HS-27A (cell line): ENCODE measurements around the gene GTF2IRD1.
"Not testable (repeated sequence)": the region's sequence is repeated elsewhere in the genome, so short reads cannot be mapped to it uniquely, and the experiment has no call there.

Source experiments
- DNase-seq: peaks from one replicate; pipeline ENCODE4 v3.0.0-alpha.2; 2012; ENCODE audit warnings: low read depth, missing footprints

Gene GTF2IRD1

DNA sequence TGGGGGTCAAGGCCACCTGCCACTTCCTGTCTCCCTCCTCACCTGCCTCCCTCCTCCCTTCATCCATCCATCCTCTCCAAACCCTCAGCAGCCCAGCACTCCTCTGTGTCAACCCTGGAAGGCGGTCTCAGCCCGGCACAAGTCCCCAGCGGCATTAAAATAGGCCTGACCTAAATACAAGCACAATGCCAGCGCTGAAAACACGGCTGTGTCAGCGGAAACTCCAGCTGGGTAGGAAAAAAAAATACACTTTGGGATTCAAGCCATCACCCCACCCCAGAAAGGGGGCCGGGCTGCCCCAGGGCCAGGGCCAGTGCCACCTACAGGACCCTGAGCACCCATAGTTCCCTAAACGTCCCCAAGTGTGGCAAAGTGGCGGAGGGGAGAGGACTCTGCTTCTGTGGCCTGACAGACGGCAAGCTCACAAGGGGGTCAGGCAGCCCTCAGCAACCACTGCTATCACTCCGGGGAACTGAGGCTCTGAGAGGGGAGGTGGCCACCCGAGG is 22.7 kb upstream of the GTF2IRD1 start:
- DNase-seq: no peak

DNA sequence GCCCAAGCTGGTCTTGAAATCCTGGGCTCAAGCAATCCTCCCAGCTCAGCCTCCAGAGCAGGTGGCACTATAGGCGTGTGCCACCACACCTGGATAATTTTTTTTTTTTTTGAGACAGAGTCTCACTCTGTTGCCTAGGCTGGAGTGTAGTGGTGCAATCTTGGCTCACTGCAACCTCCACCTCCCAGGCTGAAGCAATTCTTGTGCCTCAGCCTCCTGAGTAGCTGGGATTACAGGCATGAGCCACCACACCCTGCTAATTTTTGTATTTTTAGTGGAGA is 16.5 kb upstream of the GTF2IRD1 start:
- not testable (repeated sequence) for DNase-seq

DNA sequence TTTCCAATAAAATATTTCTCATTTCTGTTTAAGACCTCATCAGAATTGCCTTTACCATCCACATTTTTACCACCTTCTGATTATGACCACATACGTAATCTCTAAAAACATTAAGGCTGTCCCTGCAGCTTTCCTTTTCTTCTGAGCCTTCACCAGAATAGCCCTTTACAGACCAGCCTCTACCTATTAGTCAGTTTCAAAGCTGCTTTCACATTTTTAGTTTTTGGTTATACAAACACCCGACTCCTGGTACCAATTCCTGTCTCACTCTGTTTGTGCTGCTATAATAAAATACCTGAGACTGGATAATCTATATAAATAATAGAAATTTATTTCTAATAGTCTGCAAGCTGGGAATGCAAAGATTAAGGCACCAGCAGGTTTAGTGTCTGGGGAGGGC is 15.4 kb upstream of the GTF2IRD1 start:
- no peak for DNase-seq

DNA sequence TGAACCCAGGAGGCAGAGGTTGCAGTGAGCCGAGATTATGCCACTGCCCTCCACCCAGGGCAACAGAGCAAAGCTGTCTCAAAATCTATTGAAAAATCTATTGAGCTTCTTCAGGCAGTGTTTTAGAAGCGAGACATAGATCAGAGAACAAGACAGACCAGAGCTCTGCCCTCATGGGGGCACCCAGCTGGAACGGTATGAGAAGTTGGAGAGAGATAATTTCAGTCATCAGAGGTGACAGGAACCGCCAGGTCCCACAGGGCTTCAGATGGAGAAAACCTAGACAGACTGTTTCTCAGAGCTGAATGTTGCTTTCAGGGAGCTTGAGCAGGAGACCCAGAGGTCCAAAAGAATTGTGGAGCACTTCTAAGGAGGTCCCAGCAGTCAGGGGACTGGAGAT is 14.2 kb upstream of the GTF2IRD1 start:
- DNase-seq: no peak

DNA sequence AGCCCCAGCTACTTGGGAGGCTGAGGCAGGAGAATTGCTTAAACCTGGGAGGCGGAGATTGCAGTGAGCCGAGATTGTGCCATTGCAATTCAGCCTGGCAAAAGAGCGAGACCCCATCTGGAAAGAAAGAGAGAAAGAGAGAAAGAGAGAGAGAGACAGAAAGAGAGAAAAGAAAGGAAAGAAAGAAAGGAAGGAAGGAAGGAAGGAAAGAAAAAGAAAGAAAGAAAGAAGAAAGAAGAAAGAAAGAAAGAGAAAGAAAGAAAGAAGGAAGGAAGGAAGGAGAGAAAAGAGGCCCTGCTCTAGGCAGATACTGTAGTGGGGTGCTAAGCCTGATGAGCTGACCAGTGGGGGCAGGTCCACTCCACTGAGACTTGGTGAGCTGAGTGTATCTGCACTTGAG is 13.6 kb upstream of the GTF2IRD1 start:
- not testable (repeated sequence) for DNase-seq

DNA sequence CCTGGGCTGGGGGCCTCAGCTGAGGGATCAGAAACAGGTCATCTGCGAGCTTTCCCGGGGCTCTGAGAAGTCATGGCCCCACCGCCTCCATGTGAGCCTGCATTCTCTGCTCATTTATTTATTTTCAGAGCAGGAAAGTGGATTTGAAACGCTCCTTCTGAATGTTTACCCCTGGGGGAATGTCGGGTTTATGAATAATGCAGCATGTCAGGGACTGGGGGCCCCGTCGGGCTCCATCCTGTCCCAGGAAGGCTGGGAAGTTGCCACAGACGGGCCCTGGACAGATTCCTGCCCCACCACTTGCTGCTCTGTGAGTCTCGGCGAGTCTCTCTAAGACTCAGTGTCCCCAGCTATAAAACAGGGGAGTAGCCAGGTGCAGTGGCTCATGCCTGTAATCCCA is 11.9 kb upstream of the GTF2IRD1 start:
- DNase-seq: no peak

DNA sequence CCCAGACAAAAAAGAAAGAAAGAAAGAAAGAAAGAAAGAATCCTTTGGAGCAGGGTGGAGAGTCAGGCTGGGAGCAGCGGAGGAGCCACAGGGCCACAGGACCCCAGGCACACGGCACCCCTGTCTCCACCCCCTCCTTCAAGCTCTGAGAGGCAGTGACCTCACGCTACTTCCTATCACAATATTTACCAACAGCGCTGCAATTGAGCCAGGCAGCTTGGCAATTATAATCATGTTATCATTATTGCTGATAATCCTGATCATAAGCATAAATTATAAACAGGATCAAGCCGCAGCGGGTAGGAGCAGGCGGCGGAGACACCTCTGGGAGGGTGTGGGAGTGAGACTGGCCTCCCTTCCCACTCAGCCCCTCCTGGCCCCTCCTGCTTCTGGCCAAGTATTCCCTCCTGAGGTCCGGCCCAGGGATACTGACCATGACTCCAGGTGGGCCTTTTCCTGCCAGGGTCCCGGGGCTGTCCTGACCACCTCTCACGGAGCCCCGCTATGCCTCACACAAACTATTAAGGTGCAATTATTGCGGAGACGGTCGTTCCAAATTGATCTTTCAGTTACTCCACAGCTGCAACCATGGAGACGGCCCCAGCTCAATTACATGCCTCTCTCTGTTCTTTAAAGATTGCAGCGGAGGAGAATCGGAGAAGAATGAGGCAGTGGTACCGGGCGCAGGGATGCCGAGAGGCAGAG is 10.0 kb upstream of the GTF2IRD1 start:
- no peak for DNase-seq

DNA sequence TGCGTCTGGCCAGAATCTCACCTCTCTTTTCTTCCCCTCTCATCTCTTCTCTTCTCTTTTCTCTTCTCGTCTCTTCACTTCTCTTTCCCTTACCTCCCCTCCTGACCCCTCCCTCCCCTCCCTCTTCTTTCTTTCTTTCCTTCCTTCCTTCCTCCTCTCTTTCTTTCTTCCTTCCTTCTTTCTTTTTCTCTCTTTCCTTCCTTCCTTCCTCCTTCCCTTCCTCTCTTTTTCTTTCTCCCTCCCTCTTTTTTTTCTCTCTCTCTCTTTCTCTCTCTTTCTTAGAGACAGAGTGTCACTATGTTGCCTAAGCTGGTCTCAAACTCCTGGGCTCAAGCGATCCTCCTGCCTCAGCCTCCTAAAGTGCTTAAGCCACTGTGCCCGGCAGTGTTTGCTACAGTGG is 4.6 kb upstream of the GTF2IRD1 start:
- no peak for DNase-seq

DNA sequence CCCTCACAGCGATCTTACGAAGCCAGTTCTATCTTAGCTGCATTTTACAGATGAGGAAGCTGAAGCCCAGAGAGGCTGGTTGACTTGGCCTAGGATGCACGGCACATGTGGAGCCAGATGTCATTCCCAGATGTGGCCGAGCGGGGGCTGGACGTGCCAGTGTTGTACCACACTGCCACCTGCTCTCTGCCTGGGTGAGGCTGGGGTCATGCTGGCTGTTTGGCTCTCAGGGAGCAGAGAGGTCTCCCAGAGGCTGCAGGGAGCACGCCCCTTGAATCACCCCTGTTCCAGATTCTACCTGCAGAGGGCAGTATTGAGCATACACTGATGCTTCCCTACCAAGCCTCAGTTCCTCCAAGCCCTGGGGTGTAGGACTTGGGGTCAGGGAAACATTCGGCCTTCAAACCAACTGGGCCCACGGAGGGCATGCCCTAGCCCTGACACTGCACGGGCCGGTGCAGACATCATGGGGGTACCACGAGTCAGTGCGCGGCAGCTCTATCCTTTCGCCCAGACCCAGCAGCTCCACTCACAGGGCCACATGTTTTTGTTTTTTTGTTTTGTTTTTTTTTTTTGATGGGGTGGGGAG is 3.8 kb upstream of the GTF2IRD1 start:
- DNase-seq: no peak

DNA sequence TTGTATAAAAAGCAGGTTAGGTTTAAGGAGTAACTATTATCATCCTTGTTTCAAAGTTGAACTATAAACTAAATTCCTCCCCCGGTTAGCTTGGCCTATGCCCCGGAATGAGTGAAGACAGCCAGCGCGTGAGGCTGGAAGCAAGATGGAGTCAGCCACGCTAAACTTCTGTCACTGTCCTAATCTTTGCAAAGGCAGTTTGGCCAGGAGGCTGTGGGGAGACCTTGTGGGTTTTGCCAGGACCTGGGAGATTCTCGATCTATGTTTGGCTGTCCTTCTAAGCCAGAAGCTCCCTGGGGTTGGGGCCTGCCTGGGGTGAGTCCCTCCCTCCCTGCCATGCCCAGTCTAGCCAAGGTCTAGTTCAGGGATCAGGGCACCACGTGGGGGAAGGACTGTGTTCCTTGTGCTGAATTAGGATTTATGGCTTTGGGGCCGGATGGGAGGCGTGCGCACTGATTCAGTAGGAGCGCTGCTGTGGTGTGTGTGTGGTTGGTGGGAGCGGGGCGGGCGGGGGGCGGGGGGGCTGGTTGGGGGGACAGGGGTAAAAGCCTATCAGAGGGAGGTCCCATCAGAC is 871 bp upstream of the GTF2IRD1 start:
- no peak for DNase-seq

DNA sequence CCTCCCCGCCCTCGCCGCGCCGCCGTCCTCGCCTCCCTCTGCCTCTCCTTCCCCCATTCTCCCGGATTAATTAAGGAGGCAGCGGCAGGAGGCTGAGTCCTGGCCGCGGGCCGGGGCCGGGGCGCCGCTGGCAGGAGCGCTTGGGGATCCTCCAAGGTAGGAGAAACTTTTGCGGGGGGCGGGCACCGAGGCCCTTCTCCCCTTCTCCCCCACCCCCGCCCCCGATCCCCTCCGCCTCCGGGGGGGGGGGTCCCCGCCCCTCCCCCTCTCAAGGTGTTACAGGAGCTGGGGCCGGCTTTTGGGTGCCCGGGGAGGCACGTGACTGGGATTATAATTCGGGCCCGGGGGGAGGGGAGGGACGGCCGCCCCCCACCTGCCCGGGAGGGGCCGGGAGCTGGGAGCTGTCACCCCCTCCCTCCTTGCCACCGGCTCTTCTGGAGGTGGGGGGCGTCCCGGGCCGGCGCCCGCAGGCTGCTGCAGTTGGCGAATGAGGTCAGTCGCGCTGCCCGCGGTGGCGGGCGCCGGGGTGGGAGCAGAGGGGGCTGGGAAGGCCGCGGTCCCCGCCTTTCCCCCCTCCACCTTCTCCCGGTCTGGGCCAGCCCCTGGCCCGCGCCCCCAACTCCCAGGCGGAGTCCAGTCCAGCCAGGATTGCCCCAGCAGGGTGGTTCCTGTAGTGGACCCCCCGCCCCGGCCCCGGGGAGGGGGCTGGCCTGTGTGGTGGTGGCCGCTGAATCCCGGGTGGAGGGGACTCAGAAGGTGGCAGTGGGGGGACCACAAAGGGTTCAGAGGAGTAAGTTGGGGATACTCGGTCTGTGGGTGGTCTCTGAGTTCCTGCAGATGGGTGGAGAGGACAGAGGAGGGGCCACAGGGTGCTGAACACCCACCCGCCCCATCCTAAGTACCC is 567 bp downstream of the GTF2IRD1 start:
- DNase-seq: no peak

DNA sequence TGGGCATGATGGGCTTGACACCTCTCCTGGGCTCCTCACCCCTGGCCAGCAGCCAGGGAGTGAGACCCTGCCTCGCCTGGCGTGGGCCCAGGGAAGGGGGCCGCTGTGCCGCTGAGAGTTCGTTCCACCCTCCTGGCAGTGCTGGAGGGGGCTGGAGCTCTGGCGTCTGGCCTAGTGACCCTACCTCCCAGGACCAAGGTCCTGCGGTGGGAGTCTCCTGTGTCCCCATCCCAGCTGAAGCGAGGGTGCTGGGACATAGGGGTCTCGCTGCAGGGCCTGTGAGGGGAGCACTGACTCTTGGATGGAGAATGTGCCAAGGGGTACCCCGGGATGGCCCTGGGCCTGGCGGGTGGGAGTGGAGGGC is 1.2 kb downstream of the GTF2IRD1 start:
- DNase-seq: no peak

DNA sequence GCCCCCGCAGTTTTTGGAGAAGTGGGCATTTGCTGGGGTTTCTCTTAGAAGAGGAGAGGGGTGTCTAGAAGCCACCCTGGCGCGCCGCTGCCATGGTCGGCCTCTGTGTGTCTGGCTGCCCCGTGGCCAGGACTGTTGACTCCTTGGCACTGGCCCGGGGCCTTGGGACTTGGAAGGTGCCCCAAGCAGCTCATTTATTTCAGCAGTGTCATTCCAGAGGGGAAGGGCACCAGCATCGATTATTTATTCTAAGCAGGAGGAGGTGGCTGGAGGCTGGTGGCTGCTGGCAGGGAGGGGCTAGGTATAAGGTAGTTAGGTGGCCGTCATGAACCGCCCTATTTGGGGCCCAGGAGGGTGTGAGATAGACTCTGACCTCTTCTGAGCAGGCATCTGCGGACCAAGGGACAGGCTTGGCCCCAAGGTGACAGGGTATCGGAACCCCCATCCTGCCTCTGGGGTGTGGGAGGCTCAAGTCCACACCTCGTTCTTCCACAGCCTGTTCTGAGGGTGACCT is 1.6 kb downstream of the GTF2IRD1 start:
- DNase-seq: no peak

DNA sequence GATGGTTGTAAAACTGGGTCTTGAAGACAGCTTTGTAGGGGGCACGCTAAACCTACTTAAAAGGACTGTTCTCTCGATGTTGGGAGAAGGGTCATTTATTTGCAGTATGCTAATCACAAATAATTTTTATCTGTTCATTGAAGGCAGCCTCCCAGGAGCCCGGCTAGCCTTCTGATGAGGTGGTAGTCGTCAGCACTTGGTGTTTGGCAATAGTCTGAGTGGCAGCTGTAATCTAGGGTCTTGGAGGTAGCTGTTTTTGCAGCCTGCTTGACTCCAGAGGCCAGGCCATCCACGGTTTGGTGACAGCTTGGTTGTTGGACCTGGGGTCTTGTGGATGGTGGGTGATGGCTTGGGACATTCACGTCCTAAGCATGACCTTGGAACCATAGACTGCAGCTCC is 2.2 kb downstream of the GTF2IRD1 start:
- DNase-seq: no peak

DNA sequence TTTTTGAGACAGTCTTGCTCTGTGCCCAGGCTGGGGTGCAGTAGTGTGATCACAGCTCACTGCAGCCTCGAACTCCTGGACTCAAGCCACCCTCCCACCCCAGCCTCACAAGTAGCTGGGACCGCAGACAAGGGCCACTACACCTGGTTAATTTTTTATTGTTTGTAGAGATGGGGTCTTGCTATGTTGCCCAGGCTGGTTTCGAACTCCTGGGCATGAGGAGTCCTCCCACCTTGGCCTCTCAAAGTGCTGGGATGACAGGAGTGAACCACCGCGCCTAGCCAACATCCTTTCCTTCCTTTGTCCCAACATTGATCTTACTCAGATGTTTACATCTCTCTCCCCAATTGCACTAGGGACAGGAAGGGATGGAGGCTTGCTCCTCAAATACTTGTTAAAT is 3.3 kb downstream of the GTF2IRD1 start:
- no peak for DNase-seq

DNA sequence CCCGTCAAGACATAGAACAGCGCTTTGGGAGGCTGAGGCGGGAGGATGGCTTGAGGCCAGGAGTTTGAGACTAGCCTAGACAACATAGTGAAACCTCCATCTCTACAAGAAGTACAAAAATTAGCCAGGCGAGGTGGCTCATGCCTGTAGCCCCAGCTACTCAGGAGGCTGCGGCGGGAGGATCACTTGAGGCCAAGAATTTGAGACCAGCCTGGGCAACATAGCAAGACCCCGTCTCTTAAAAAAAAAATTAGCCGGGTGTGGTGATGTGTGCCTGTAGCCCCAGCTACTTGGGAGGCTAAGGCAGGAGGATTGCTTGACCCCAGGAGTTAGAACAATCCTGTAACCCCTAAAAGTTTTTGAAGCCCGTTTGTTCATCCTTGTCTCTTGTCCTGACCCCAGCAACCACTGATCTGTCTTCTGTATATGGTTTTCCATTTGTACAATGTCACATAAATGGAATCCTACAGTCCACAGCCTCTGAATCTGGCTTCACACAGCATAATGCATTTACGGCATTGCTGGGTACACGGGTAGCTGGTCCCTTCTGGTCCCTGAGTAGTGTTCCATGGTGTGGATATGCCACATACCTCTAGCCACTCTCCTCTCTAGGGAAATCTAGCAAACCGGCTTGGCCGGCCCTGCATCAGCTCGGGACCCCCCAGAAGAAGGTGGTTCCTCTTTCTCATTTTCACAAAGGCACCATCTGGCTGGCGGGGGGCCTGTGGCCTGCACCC is 8.4 kb downstream of the GTF2IRD1 start:
- DNase-seq: no peak

DNA sequence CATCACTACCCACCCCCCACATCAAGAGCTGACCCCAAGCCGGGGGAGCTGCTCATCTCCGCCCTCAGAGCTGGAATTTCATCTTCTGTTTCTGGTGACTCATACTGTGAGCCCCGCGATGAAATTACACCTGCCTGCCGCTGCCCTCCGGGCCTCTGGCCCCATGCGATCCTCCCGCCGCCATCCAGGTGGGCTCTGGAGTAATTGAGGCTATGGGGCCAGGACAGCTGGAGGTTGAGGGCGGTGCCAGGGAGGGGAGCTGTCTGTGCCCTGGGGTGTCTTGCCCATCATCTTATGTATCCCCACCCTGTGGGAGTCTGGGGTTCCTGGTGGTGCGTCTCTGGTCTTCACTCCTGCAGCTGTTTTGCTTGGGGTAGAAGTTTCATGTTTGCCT is 9.0 kb downstream of the GTF2IRD1 start:
- DNase-seq: no peak

DNA sequence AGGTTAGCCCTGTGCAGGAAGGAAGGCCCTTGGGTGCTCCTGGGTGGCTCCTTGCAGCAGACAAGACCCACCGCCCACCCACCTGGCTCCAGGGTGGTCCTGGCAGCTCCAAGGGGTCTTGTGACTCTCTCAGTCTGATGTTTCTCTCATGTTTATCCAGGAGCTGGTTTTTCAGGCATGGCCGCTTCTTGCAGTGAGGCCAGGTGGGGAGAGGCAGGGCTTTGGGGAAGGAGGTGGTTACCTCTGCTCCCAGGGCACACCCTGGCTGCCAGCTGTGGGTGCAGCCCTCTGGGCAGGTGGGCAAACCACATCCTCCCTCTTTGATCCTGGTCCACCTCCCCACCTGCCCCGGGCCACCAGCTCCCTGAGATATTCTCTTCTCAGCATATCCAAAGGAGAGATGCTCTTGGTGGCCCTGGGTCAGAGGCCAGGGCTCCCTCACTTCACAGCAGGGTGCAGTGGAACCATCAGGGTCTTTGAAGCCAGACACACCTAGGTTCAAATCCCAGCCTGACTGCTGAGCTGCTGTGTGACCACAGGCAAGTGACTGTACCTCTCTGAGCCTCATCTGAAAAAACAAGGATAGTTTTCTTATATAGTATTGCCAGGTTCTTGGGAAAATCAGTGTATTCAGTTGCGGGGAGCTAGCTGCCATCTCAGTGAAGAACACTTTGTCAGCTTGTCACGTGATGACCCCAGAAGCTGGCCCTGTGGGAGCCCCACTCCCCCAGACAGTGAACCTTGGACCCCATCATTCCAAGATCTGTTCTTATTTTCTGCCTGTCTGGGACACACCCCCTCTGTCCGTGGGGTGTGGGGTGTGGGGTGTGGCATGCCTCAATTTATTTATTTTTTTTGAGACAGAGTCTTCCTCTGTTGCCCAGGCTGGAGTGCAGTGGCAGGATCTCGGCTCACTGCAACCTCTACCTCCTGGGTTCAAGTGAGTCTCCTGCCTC is 11.5 kb downstream of the GTF2IRD1 start:
- no peak for DNase-seq

DNA sequence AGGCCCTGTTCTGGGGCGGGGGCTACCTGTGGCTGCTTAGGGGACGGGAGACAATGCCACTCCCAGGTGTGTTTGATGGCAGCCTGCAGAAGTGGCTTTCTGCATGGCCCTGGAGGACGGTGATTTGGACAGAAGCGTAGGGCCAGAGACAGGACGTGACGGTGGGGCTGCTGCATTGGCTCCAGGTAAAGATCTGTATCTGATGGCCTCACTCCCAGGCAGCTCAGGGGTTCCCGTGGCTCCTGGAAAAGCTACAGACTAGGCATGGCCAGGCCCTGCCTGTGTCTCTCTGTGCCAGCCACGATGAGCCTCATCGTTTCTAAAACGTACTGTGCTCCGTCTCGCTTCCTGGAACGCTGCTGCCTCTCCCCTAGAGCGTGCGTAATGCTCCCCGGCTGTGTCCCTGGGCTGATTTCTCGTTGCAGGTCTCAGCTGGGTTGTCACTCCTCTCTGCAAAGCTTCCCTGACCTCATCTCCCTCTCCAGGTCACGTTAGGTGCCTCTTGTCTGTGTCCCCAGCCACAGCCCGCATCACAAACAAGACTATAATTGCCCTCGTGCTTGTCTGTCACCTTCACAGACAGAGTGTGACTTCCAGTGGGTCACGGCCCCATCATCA is 12.6 kb downstream of the GTF2IRD1 start:
- no peak for DNase-seq

DNA sequence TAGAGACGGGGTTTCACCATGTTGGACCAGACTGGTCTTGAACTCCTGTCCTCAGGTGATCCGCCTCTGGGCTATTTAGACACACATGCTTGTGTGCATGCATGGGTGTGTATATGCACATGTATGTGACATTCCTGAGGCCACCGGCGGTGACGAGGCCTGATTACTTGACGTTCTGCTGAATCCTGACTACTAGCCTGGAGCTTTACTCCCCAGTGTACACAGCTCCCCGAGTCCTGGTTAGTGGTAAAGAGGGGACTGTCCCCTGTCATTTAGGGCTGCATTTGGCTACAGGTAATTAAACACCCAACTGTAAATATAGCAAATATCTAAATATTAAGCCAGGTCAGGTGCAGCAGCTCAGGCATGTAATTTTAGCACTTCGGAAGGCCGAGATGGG is 14.2 kb downstream of the GTF2IRD1 start:
- DNase-seq: no peak
